Activated CD8-positive, alpha-beta memory T cell treated with anti-CD3 and anti-CD28 coated beads, Interleukin-2, amount 10 ng/mL, durations not matched to agents 7 days and 5 days (primary cell): Measurements from ENCODE around the gene RAD51B. TPM values are rescaled to one million over a fixed set of nuclear protein-coding genes. Genes with fewer than 3 reads are reported as not detected.

Experiments
- ATAC-seq: fragments of 150-1000 bp; cut with Tn5 transposase; one replicate; pipeline ENCODE4 v1.10.0; 2021; ENCODE audit warnings: moderate library complexity
- CTCF ChIA-PET: fragments of 350-600 bp; sonication (Branson Sonifier 250); formaldehyde crosslinking; loops from one replicate; lab custom pipeline; 2021; ENCODE audit warnings: antibody characterized with exemption; lab: Charles Lee
- DNase-seq: peaks from one replicate; pipeline ENCODE4 v3.0.0-alpha.2; 2020
- H3K27ac Mint-ChIP-seq: one replicate; pipeline ENCODE4 v1.8.0; 2021; ENCODE audit warnings: mild to moderate bottlenecking, mixed read lengths
- H3K27me3 Mint-ChIP-seq: one replicate; pipeline ENCODE4 v1.8.0; 2021; ENCODE audit warnings: mixed read lengths
- H3K36me3 Mint-ChIP-seq: one replicate; pipeline ENCODE4 v1.8.0; 2021; ENCODE audit warnings: mild to moderate bottlenecking, mixed read lengths
- H3K4me1 Mint-ChIP-seq: one replicate; pipeline ENCODE4 v1.8.0; 2021; ENCODE audit warnings: mixed read lengths
- H3K4me3 Mint-ChIP-seq: one replicate; pipeline ENCODE4 v1.8.0; 2021; ENCODE audit warnings: mild to moderate bottlenecking, moderate library complexity, mixed read lengths
- H3K9me3 Mint-ChIP-seq: one replicate; pipeline ENCODE4 v1.8.0; 2022; ENCODE audit warnings: low read depth, mixed read lengths
- total RNA-seq, 2 experiments: library from RNA; stranded (reverse); gene quantifications; one replicate each; pipeline ENCODE4 v1.2.3, GENCODE V29; 2021

RAD51B gene
- total RNA-seq, 2 experiments from 2014 or later, result 35.3 to 55.5 TPM

DNA sequence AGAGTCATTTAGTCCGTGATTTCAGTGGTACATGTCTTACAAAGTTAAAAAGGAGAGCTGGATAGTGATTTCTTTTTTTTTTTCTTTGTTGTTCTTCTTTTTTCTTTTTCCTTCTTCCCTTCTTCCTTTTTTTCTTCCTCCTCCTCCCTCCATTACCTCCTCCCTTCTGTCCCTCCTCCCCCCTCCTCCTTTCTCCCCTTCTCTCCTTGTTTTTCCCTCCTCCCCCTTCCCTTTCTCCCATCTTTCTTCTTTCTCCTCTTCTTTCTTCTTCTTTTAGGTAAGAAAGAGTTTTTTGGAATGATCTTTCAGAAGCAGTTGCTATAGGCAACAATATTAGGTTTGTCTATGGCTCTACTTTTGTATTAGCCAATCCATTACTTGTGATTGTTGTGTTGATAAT lies 368.6 kb downstream of the RAD51B start:
- Mint-ChIP-seq H3K4me3 (no peak overlapping the region), H3K36me3 (peaks cover 10% of the 10 kb centered on the region), H3K27ac (no peak overlapping the region), H3K9me3 (no peaks in the 10 kb centered on the region), H3K4me1 (peaks cover 4% of the 10 kb centered on the region), H3K27me3 (no peaks in the 10 kb centered on the region)
- no peak for DNase-seq
- no peak for ATAC-seq
- CTCF ChIA-PET, result no interaction called here

DNA sequence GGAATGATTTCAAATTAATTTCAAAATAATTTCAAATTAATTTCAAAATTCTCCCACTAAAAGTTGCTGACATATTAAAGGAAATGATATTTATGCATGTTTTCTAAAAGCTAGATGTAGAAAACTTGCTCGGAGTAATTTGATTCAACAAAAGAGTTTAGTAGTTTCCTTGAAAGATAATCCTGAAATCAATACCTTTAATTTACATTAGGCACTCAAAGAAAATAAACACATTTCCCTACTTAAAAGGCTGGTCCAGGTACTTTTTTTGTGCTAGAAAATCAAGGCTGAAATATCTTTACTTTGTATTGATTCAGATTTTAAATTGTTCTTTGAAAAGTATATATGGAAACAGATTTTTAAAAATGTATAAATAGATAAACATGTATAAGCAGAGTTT lies 370.5 kb downstream of the RAD51B start:
- H3K36me3 Mint-ChIP-seq, result peaks cover 10% of the 10 kb centered on the region
- H3K4me3 Mint-ChIP-seq, result no peak overlapping the region
- H3K9me3 Mint-ChIP-seq, result no peaks in the 10 kb centered on the region
- ATAC-seq (no peak), DNase-seq (no peak)
- CTCF ChIA-PET, result interaction anchor here (1.0 kb wide), 1 partner anchor 627 kb away, joined by 3 read pairs; no protein-coding TSS in a partner anchor
- H3K27me3 Mint-ChIP-seq, result no peaks in the 10 kb centered on the region
- no peak overlapping the region for H3K27ac Mint-ChIP-seq
- H3K4me1 Mint-ChIP-seq, result no peaks in the 10 kb centered on the region

DNA sequence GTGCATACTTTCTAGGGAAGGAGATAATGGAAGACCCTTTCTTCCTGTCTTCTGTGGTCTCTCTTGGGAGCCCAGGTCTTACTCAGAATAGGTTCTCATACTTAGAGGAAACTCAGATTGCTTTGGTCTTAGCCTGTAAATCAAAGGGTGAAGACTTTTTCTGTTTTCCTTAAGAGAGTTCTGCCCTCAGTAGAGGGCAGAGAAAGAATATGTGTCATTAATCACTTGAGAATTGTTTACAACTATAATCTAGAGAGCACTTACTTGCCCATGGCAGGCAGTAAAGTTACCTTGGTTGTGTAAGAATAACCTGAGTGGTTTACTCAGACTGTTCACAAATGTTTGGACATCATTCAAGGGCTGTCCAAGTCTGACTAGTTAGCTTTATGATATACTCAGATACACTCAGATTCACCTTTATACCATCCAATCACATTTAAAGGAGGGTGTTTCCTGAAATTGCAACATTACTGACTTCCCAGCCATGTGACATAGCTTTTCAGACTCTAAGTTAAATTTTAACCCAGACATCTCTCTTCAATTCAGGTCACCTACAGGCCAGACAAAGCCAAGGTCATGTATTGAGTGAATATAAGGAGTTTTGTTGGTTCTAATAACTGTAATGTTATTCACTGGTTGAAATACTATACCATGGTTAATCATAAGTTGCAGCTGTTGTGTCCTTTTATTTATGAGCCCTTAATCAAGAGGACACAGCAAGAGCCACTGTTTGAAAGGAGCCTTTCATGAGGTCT lies 372.2 kb downstream of the RAD51B start:
- H3K4me1 Mint-ChIP-seq, result no peaks in the 10 kb centered on the region
- no peak overlapping the region for H3K27ac Mint-ChIP-seq
- ATAC-seq (no peak), DNase-seq (no peak)
- CTCF ChIA-PET, result no interaction called here
- H3K9me3 Mint-ChIP-seq, result no peaks in the 10 kb centered on the region
- no peaks in the 10 kb centered on the region for H3K27me3 Mint-ChIP-seq
- peaks cover 6% of the 10 kb centered on the region for H3K36me3 Mint-ChIP-seq
- no peak overlapping the region for H3K4me3 Mint-ChIP-seq

DNA sequence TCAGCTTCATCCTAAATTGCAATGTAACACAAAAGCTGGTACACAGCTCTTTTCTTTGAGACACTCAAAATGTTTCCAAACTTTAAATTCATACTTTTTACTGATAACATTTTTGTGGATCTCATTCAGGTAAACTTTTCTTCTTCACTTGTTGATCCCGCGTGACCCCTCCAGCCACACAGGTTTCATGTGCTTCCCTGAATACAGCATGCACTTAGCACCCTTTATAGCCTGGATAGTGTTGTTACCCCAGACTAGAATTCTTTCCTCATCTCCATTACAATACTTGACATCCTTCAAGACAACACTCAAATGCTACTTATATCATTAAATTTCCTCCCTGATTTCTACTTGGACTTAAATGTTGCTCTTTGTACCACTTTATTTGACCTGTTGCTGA lies 373.4 kb downstream of the RAD51B start:
- no peak overlapping the region for H3K27ac Mint-ChIP-seq
- peaks cover 3% of the 10 kb centered on the region for H3K36me3 Mint-ChIP-seq
- H3K9me3 Mint-ChIP-seq, result no peaks in the 10 kb centered on the region
- DNase-seq (no peak), ATAC-seq (no peak)
- H3K27me3 Mint-ChIP-seq, result no peaks in the 10 kb centered on the region
- no peaks in the 10 kb centered on the region for H3K4me1 Mint-ChIP-seq
- no peak overlapping the region for H3K4me3 Mint-ChIP-seq
- CTCF ChIA-PET, result no interaction called here

DNA sequence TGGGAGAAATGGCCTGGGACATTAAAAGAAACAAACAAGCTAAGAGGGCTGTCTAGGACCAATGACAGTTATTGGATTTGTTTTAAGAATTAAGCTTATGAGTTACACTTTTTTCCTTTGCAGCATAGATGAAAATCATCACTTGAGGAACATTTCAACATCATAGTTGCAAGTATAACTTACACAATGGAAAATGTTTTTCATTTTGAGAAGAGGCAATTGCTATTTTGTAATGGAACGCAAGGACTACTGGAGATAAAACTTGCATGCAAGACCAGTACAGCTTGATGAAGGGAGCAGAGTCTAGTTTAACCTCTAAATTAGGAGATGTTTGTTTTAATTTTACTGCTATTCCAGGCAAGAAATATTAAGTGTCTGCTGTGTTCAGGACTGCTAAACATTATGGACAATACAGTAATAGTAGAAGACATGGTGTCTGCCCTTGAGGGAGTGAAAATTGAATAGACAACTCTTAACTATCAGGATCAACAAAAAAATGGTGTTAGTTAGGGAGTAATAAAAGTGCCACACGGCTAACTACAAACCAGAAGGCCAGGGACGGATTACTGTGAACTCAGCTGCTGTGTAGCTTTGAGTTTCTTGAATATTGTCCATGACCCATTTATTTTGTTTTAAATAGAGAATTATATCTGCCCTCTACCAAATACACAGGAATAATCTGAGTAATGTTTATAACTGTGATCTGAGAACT lies 374.5 kb downstream of the RAD51B start:
- ATAC-seq (no peak), DNase-seq (no peak)
- Mint-ChIP-seq H3K27me3 (no peaks in the 10 kb centered on the region), H3K36me3 (peaks cover 3% of the 10 kb centered on the region), H3K27ac (no peak overlapping the region), H3K4me3 (no peak overlapping the region), H3K4me1 (peaks cover under 1% of the 10 kb centered on the region), H3K9me3 (no peaks in the 10 kb centered on the region)
- CTCF ChIA-PET, result no interaction called here

DNA sequence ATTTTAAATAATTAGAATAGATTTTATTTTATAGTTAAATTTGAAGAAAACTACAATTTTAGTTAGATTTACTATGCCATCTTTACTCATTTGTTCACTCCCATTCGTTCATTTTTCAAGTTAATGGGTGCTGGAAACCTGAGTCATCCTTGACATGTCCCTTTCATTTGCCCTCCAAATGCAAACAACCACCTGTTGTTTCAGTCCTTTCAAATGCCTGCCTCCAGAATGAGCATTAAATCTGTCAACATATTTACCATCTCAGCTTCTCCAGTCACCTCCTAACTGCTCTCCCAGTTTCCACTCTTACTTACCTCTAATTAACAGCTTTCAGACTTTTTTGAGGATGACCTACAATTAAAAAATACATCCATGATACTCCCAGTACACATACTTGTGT lies 375.5 kb downstream of the RAD51B start:
- Mint-ChIP-seq H3K4me1 (peaks cover 8% of the 10 kb centered on the region), H3K4me3 (no peak overlapping the region), H3K36me3 (peaks cover 3% of the 10 kb centered on the region), H3K27ac (no peak overlapping the region), H3K9me3 (no peaks in the 10 kb centered on the region), H3K27me3 (no peaks in the 10 kb centered on the region)
- no peak for DNase-seq
- CTCF ChIA-PET, result no interaction called here
- no peak for ATAC-seq

DNA sequence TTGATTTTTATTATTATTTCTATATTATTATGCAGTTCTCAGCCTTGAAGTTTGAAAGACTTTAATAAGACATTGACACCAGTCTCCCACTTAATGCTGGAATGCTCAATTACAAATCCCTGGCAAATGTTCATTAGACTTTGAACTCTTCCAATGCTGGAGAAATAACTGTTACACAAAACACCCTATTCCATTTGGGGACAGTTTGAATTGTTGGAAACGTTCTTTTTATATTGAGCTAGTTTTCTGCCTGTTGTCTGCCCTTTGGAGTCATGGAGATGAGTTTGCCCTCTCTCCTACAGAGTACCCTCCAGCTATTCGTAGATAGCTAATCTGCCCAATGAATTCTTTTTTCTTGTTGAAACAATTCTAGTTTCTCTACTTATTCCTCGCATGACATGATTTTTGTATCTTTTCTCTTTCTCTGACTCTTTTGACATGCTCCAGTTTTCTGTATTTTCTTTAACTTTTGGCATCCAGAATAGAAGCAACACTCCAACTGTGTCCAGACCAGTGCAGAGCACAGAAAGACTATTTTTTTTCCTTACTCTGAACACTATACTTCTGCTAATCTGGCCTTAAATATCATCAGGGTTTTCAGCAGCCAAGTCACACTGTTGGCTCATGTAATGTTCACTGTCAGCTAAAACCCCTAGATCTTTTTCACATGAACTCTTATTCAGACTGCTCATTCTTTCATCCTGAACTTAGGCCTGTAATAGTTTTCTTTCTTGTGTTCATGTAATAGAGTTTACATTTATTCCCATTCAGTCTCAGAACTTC lies 379.3 kb downstream of the RAD51B start:
- no peaks in the 10 kb centered on the region for H3K9me3 Mint-ChIP-seq
- H3K4me3 Mint-ChIP-seq, result no peak overlapping the region
- peaks cover 2% of the 10 kb centered on the region for H3K36me3 Mint-ChIP-seq
- H3K4me1 Mint-ChIP-seq, result peaks cover 8% of the 10 kb centered on the region
- DNase-seq, result no peak
- CTCF ChIA-PET, result no interaction called here
- no peaks in the 10 kb centered on the region for H3K27me3 Mint-ChIP-seq
- no peak for ATAC-seq
- no peak overlapping the region for H3K27ac Mint-ChIP-seq

DNA sequence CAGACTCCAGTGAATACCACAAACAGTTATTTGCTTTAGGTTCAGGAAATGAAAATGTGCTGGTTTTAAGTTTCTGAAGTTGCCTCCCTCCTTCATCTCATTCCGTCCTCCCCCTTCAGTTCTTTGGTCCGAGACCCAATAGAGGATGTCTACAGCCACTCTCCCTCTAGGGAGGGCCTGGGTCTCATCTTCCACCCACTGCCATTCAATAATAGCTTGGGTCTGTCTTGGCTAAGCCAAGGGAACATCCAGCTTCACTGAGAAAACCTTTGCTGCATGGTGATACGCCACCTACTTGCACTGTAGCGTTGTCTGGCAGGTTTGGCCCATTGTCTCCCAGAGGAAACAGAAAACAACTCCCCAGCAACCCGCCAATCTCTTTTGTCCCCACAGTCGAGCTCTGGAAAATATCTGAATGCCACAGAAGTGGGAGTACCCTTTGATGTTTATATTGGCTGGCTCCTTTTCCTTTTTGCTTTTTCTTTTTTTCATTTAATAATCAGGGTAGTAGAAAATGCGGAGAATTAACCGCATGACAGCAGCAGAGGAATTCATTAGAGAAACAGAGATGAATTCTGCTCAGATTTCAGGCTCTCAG lies 380.1 kb downstream of the RAD51B start:
- no peak for DNase-seq
- H3K36me3 Mint-ChIP-seq, result peaks cover 2% of the 10 kb centered on the region
- no peak overlapping the region for H3K27ac Mint-ChIP-seq
- H3K4me1 Mint-ChIP-seq, result peaks cover 8% of the 10 kb centered on the region
- ATAC-seq, result no peak
- H3K27me3 Mint-ChIP-seq, result no peaks in the 10 kb centered on the region
- no peaks in the 10 kb centered on the region for H3K9me3 Mint-ChIP-seq
- CTCF ChIA-PET, result no interaction called here
- no peak overlapping the region for H3K4me3 Mint-ChIP-seq

DNA sequence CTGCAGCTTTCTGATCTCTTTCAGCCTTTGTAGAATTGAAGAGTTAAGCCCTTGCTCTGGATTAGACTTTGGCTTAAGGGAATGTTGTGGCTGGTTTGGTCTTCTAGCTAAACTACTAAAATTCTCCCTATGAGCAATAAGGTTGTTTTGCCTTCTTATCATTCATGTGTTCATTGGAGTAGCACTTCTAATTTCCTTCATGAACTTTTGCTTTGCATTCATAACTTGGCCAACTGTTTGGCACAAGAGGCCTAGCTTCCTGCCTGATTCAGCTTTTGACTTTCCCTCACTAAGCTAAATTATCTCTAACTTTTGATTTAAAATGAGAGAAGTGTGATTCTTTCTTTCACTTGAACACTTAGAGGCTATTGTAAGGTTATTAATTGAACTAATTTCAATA lies 384.3 kb downstream of the RAD51B start:
- Mint-ChIP-seq H3K27me3 (no peaks in the 10 kb centered on the region), H3K4me1 (peaks cover 17% of the 10 kb centered on the region), H3K4me3 (no peak overlapping the region), H3K9me3 (no peaks in the 10 kb centered on the region), H3K36me3 (peaks cover 2% of the 10 kb centered on the region), H3K27ac (no peak overlapping the region)
- ATAC-seq, result no peak
- DNase-seq, result no peak
- CTCF ChIA-PET, result no interaction called here

DNA sequence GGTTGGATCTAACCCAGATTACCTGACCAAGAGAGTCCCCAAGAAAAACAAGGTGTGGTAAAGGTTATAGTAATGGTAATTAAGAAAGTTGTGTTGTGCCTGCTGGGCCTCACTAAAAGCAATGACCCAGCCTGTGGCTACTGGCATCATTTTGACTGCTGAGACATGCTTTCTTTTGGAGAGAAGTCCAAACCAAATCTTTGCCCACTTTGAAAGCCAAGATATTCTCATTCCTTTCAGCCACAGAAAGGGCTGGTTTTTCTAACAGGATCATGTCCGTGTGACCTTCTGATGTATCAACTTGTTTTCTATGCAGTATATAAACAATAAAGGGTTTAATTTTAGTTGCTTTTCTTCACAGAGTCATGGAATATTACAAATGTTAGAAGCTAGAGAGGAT lies 388.6 kb downstream of the RAD51B start:
- DNase-seq, result no peak
- ATAC-seq, result no peak
- no peaks in the 10 kb centered on the region for H3K27me3 Mint-ChIP-seq
- no peak overlapping the region for H3K4me3 Mint-ChIP-seq
- H3K9me3 Mint-ChIP-seq, result no peaks in the 10 kb centered on the region
- H3K27ac Mint-ChIP-seq, result no peak overlapping the region
- peaks cover 2% of the 10 kb centered on the region for H3K36me3 Mint-ChIP-seq
- H3K4me1 Mint-ChIP-seq, result peaks cover 39% of the 10 kb centered on the region
- CTCF ChIA-PET, result no interaction called here

DNA sequence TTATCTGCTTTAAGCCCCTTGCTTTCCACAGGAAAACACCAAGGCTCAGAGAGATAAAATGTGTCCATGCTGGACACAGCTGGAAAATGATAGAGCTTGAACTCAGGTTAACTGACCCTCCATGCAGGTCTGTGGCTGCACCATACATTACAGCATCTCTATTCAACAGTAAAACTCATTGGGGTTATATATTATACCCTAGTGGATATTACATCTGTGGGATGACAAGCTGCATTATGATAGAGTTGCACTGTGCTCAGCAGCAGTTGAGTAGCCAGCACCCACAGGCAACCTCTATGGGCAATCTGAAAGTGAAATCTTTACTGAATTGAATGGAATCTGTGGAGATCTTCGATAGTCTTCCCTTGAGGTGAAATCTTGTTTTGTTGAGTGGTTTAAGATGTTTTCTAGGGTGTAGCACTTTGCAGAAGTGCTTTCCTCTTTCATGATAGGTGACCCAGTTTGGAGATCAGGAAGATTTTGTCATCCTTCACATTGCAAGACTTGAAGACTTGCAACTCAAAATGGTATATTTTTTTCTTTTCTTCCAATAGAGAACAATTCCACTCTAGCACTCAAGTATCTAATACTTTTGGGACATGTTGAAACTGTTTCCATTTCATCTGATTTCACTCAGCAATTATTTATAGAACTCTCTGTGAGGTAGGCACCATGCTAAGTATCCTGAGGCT lies 389.2 kb downstream of the RAD51B start:
- Mint-ChIP-seq H3K27ac (peak overlapping the region; percentile 33), H3K4me3 (peak overlapping the region; percentile 12), H3K36me3 (peaks cover 2% of the 10 kb centered on the region), H3K27me3 (no peaks in the 10 kb centered on the region), H3K9me3 (no peaks in the 10 kb centered on the region), H3K4me1 (peaks cover 42% of the 10 kb centered on the region)
- ATAC-seq (peak; percentile 8), DNase-seq (no peak)
- CTCF ChIA-PET, result no interaction called here

DNA sequence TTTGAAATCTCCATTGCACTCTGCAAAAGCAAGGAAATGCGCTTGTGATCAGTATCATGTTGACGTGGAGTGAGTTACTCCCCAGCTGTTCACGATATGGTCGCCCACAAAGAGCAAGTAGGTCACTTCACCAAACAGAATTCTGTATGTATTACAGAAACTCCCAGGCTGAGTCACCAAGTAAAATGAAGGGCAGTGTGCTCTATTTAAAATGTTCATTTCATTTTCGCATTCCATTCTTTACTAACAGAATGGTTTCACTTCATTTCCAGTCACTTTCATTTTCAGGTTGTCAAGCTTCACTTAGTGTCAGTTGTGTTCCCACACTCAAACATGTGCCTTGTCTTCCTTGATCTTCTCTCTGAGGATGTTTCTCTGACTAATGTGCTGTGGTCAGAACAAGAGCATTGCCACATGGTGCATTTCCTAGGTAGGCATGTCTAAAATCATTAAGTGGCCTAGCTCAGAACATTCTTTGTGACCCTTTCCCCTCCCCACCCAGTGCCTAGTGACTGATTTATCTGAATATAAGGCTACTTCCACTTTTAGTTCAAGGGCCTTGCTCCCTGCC lies 391.2 kb downstream of the RAD51B start:
- no peaks in the 10 kb centered on the region for H3K9me3 Mint-ChIP-seq
- H3K4me1 Mint-ChIP-seq, result peaks cover 51% of the 10 kb centered on the region
- peaks cover 2% of the 10 kb centered on the region for H3K36me3 Mint-ChIP-seq
- peak overlapping the region; percentile 90 for H3K27ac Mint-ChIP-seq
- peak; percentile 76 for DNase-seq
- peak overlapping the region; percentile 71 for H3K4me3 Mint-ChIP-seq
- no peaks in the 10 kb centered on the region for H3K27me3 Mint-ChIP-seq
- CTCF ChIA-PET, result interaction anchor here (0.9 to 1.2 kb wide), 2 partner anchors 38 to 606 kb away, joined by 3 read pairs; no protein-coding TSS in a partner anchor
- peak; percentile 92 for ATAC-seq
